Esophagus muscularis mucosa (tissue), 4 donors: Measurements from ENCODE around the gene HCN3. TPM values are rescaled to one million over a fixed set of nuclear protein-coding genes. Genes with fewer than 3 reads are reported as not detected.

ENCODE experiments used
- DNase-seq: peaks from one replicate; pipeline ENCODE4 v3.0.0-alpha.2; 2017; ENCODE audit errors: extremely low spot score
- H3K27ac ChIP-seq, 4 donors: fragments of 200-600 bp; sonication (generic); replicated peaks in 1 of 4; 1 replicate in 3 of 4; 2 replicates in 1 of 4; pipeline ENCODE4 v1.5.1; 2016 to 2019; ENCODE audit warnings: mild to moderate bottlenecking in 1 of 4
- H3K27me3 ChIP-seq, 4 donors: fragments of 200-600 bp; sonication (generic); one replicate each; pipeline versions ENCODE4 v1.5.1 to v1.6.0; 2016 to 2019
- H3K36me3 ChIP-seq, 4 donors: fragments of 200-600 bp; sonication (generic); one replicate each; pipeline ENCODE4 v1.5.1; 2016 to 2019
- H3K4me1 ChIP-seq, 4 donors: fragments of 200-600 bp; sonication (generic); one replicate each; pipeline ENCODE4 v1.5.1; 2016 to 2019
- H3K4me3 ChIP-seq, 4 donors: fragments of 200-600 bp; sonication (generic); 1 replicate in 2 of 4; 2 replicates in 2 of 4; pipeline ENCODE4 v1.5.1; 2016 to 2019; ENCODE audit warnings: mild to moderate bottlenecking in 4 of 4, moderate library complexity in 1 of 4
- H3K9me3 ChIP-seq, 4 donors: fragments of 200-600 bp; sonication (generic); 1 replicate in 3 of 4; 2 replicates in 1 of 4; pipeline ENCODE4 v1.5.1; 2016 to 2019
- CTCF ChIP-seq, 3 experiments: fragments of 200-600 bp in 2 of 3; fragments of 450-650 bp in 1 of 3; sonication (generic) in 2 of 3; IDR thresholded peaks; one replicate each; pipeline ENCODE4 v1.5.1; 2017 to 2019; ENCODE audit warnings: antibody characterized with exemption in 3 of 3, mild to moderate bottlenecking in 2 of 3, moderate library complexity in 1 of 3
- EP300 ChIP-seq: sonication (generic); formaldehyde crosslinking; IDR thresholded peaks from one replicate; pipeline ENCODE4 v1.6.1; 2017; ENCODE audit warnings: antibody characterized with exemption
- POLR2A ChIP-seq: fragments of 450-650 bp; IDR thresholded peaks from one replicate; pipeline ENCODE4 v1.6.1; 2017; ENCODE audit warnings: antibody characterized with exemption, moderate library complexity, mild to moderate bottlenecking, low read depth
- POLR2AphosphoS5 ChIP-seq, 2 donors: sonication (generic); formaldehyde crosslinking; IDR thresholded peaks; one replicate each; pipeline ENCODE4 v1.6.1; 2017; ENCODE audit warnings: antibody characterized with exemption in 2 of 2
- WGBS: methylation state at CpG from one replicate; pipeline ENCODE4 v1.1.5; 2018; 5-methylcytosine and 5-hydroxymethylcytosine counted together
- intact Hi-C: fragments of 100-400 bp; cut with DNase I; formaldehyde crosslinking; loops from one replicate; pipeline ENCODE4 v1.15.1; 2023
- total RNA-seq, 4 donors: library from RNA; depleted of rRNA; stranded (reverse); fragments of >200 nt; gene quantifications; one replicate each; pipeline versions ENCODE4 v1.1.0 to v1.2.1, GENCODE V29; 2016

Gene HCN3
- total RNA-seq, 4 donors from 2014 or later: 1.0 to 2.1 (median 1.4) TPM

GRCh38 chr1:155273343-155274245 is 3.7 kb upstream of the HCN3 start, which contains the start of gene CLK2:
Gene CLK2 (minus strand): TSS chr1:155273504. CDS start chr1:155270977, 2,527 bp downstream.
- peak; percentile 98 for DNase-seq
- H3K27me3 ChIP-seq: no peaks in the 10 kb centered on the region

GRCh38 chr1:155277902-155278688 is 832 bp downstream of the HCN3 start:
- Histone ChIP-seq H3K4me1 (peaks cover 18 to 34% (median 29%) of the 10 kb centered on the region in 4 donors), H3K27ac (peak overlapping the region; percentile 74 to 85 (median 78)), H3K36me3 (peaks cover 0 to 6% (median 0%) of the 10 kb centered on the region in 4 donors), H3K4me3 (peak overlapping the region; percentile 71 to 84 (median 77)), H3K9me3 (no peaks in the 10 kb centered on the region), H3K27me3 (no peaks in the 10 kb centered on the region)
- intact Hi-C loops: loop anchor here (2.0 to 5.0 kb wide), 2 partner anchors 43 to 314 kb away; partner anchors contain the start of gene RUSC1
- WGBS: under 1% methylated on average over 15 of the region's 29 CpGs
- TF ChIP-seq CTCF (IDR thresholded peaks at IDR 0.05): peak in 2 of 3 experiments; percentile 15 to 30
- TF ChIP-seq POLR2AphosphoS5 (IDR thresholded peaks at IDR 0.05): no peak
- DNase-seq: no peak

More at GRCh38 chr1:155273343-155274245, 3.7 kb upstream of the HCN3 start, which contains the start of gene CLK2:
- intact Hi-C loops: no loop called here
- Histone ChIP-seq H3K4me3 (peak within 1 kb of the TSS; percentile 86 to 97 (median 92)), H3K27ac (peak within 1 kb of the TSS; percentile 97 to 99 (median 98)), H3K36me3 (peaks cover 15 to 34% (median 26%) of the 10 kb centered on the region in 4 donors), H3K4me1 (peaks cover 36 to 56% (median 46%) of the 10 kb centered on the region in 4 donors), H3K9me3 (no peaks in the 10 kb centered on the region)
- peak in 1 of 3 experiments; percentile 21 for TF ChIP-seq CTCF (IDR thresholded peaks at IDR 0.05)
- TF ChIP-seq POLR2AphosphoS5 (IDR thresholded peaks at IDR 0.05): peak; percentile 97 to 98
- no peak for TF ChIP-seq EP300
- TF ChIP-seq POLR2A: peak; percentile 58
- 42% methylated on average over 24 of the region's 61 CpGs for WGBS

GRCh38 chr1:155278689-155279160 is 1.5 kb downstream of the HCN3 start:
- Histone ChIP-seq H3K4me3 (peak overlapping the region in 1 of 4 donors; percentile 82), H3K36me3 (peaks cover 0 to 9% (median 0%) of the 10 kb centered on the region in 4 donors), H3K27me3 (no peaks in the 10 kb centered on the region), H3K4me1 (peaks cover 18 to 31% (median 26%) of the 10 kb centered on the region in 4 donors), H3K9me3 (no peaks in the 10 kb centered on the region), H3K27ac (no peak overlapping the region)
- intact Hi-C loops: loop anchor here (2.0 to 5.0 kb wide), 2 partner anchors 42 to 314 kb away; partner anchors contain the start of gene RUSC1
- 55% methylated on average over 10 of the region's 10 CpGs for WGBS
- TF ChIP-seq EP300: no peak
- TF ChIP-seq POLR2A: no peak
- no peak for TF ChIP-seq CTCF (IDR thresholded peaks at IDR 0.05)
- DNase-seq: no peak

- Histone ChIP-seq H3K27ac (no peak overlapping the region), H3K4me1 (peaks cover 18 to 28% (median 23%) of the 10 kb centered on the region in 4 donors), H3K9me3 (no peaks in the 10 kb centered on the region), H3K4me3 (no peak overlapping the region), H3K36me3 (peaks cover 0 to 11% (median 0%) of the 10 kb centered on the region in 4 donors), H3K27me3 (no peaks in the 10 kb centered on the region)
- intact Hi-C loops: loop anchor here (2.0 to 5.0 kb wide), 2 partner anchors 42 to 313 kb away; partner anchors contain the start of gene RUSC1
- TF ChIP-seq POLR2AphosphoS5 (IDR thresholded peaks at IDR 0.05) (no peak), CTCF (IDR thresholded peaks at IDR 0.05) (no peak), EP300 (no peak), POLR2A (no peak)
- WGBS: 76% methylated on average over 2 of the region's 2 CpGs
- no peak for DNase-seq
Observed at GRCh38 chr1:155279268-155279667, 2.0 kb downstream of the HCN3 start.
